ENCODE data around the gene CTU2. TPM values are rescaled to one million over a fixed set of nuclear protein-coding genes. Genes with fewer than 3 reads are reported as not detected.

CTU2 gene
- total RNA-seq, 4 donors from 2014 or later: 0.88 to 20.3 (median 14.6) TPM

- intact Hi-C loops (cut with DNase I; ENCODE audit: low total_unique reads): no loop called here
- H3K36me3 ChIP-seq: no peaks in the 10 kb centered on the region
- no peaks in the 10 kb centered on the region for H3K9me3 ChIP-seq
- no peak overlapping the region for H3K27ac ChIP-seq
- no peak for DNase-seq
- TF ChIP-seq CTCF (IDR thresholded peaks at IDR 0.05) (no peak), POLR2A (IDR thresholded peaks at IDR 0.05) (no peak)
- H3K27me3 ChIP-seq: no peaks in the 10 kb centered on the region
- no peak overlapping the region for H3K4me3 ChIP-seq
- no peaks in the 10 kb centered on the region for H3K4me1 ChIP-seq
Measured at GRCh38 chr16:88697116-88697830, 9.0 kb upstream of the CTU2 start.

GRCh38 chr16:88697831-88698615 lies 8.3 kb upstream of the CTU2 start:
- no peaks in the 10 kb centered on the region for H3K27me3 ChIP-seq
- no peaks in the 10 kb centered on the region for H3K4me1 ChIP-seq
- intact Hi-C loops (cut with DNase I; ENCODE audit: low total_unique reads): no loop called here
- no peak for DNase-seq
- H3K27ac ChIP-seq: no peak overlapping the region
- TF ChIP-seq CTCF (IDR thresholded peaks at IDR 0.05): no peak
- TF ChIP-seq POLR2A (IDR thresholded peaks at IDR 0.05): no peak
- H3K9me3 ChIP-seq: no peaks in the 10 kb centered on the region
- no peak overlapping the region for H3K4me3 ChIP-seq
- no peaks in the 10 kb centered on the region for H3K36me3 ChIP-seq

GRCh38 chr16:88698646-88699045 lies 7.7 kb upstream of the CTU2 start:
- H3K27me3 ChIP-seq: no peaks in the 10 kb centered on the region
- no peak for DNase-seq
- H3K36me3 ChIP-seq: no peaks in the 10 kb centered on the region
- no peaks in the 10 kb centered on the region for H3K4me1 ChIP-seq
- no peaks in the 10 kb centered on the region for H3K9me3 ChIP-seq
- H3K27ac ChIP-seq: no peak overlapping the region
- no peak for TF ChIP-seq POLR2A (IDR thresholded peaks at IDR 0.05)
- TF ChIP-seq CTCF (IDR thresholded peaks at IDR 0.05): no peak
- no peak overlapping the region for H3K4me3 ChIP-seq
- intact Hi-C loops (cut with DNase I; ENCODE audit: low total_unique reads): no loop called here

- Histone ChIP-seq H3K27me3 (no peaks in the 10 kb centered on the region), H3K9me3 (no peaks in the 10 kb centered on the region), H3K27ac (no peak overlapping the region), H3K4me1 (no peaks in the 10 kb centered on the region), H3K36me3 (no peaks in the 10 kb centered on the region), H3K4me3 (no peak overlapping the region)
- no peak for TF ChIP-seq CTCF (IDR thresholded peaks at IDR 0.05)
- TF ChIP-seq POLR2A (IDR thresholded peaks at IDR 0.05): no peak
- intact Hi-C loops (cut with DNase I; ENCODE audit: low total_unique reads): no loop called here
- DNase-seq: no peak
Measured at GRCh38 chr16:88699180-88699579, 7.1 kb upstream of the CTU2 start.

- peaks cover 0 to 6% of the 10 kb centered on the region in 2 donors for H3K4me1 ChIP-seq
- intact Hi-C loops (cut with DNase I; ENCODE audit: low total_unique reads): no loop called here
- H3K36me3 ChIP-seq: no peaks in the 10 kb centered on the region
- no peak for DNase-seq
- no peak overlapping the region for H3K27ac ChIP-seq
- no peak overlapping the region for H3K4me3 ChIP-seq
- H3K9me3 ChIP-seq: no peaks in the 10 kb centered on the region
- TF ChIP-seq POLR2A (IDR thresholded peaks at IDR 0.05) (no peak), CTCF (IDR thresholded peaks at IDR 0.05) (no peak)
- H3K27me3 ChIP-seq: no peaks in the 10 kb centered on the region
Measured at GRCh38 chr16:88700322-88700635, 6.0 kb upstream of the CTU2 start.
